Urinary bladder (tissue), 4 donors: ENCODE results near the gene STPG1. TPM values are rescaled to one million over a fixed set of nuclear protein-coding genes. Genes with fewer than 3 reads are reported as not detected.

Experiments used
- DNase-seq: peaks from one replicate; pipeline ENCODE4 v3.0.0-alpha.2; 2015; ENCODE audit errors: extremely low spot score
- H3K27ac ChIP-seq: one replicate; pipeline ENCODE4 v1.5.1; 2013; ENCODE audit warnings: low read depth, mild to moderate bottlenecking, moderate library complexity
- H3K36me3 ChIP-seq: one replicate; pipeline ENCODE4 v1.6.1; 2013; ENCODE audit warnings: mild to moderate bottlenecking, moderate library complexity; ENCODE audit not compliant: insufficient read depth
- H3K4me1 ChIP-seq: one replicate; pipeline ENCODE4 v1.6.1; 2013; ENCODE audit warnings: mild to moderate bottlenecking, moderate library complexity; ENCODE audit not compliant: insufficient read depth
- H3K4me3 ChIP-seq: one replicate; pipeline ENCODE4 v1.5.1; 2013; ENCODE audit warnings: low read depth, low read length
- WGBS: extraction: QIAGEN DNeasy Blood & Tissue Kit; methylation state at CpG from one replicate; pipeline ENCODE4 v1.1.7; 2013; 5-methylcytosine and 5-hydroxymethylcytosine counted together
- polyA plus RNA-seq: library from polyadenylated mRNA; stranded (reverse); fragments of 200-250 nt; gene quantifications from one replicate; pipeline ENCODE4 v1.2.3, GENCODE V29; 2013
- total RNA-seq: library from RNA; depleted of rRNA; stranded (reverse); fragments of >200 nt; gene quantifications from one replicate; pipeline ENCODE4 v1.2.3, GENCODE V29; 2014
- donor health status: healthy with polysubstance abuse.
- donor health status: healthy.

Gene STPG1
- total and polyA plus RNA-seq, 2 donors, result 2.4 to 4.6 TPM

DNA sequence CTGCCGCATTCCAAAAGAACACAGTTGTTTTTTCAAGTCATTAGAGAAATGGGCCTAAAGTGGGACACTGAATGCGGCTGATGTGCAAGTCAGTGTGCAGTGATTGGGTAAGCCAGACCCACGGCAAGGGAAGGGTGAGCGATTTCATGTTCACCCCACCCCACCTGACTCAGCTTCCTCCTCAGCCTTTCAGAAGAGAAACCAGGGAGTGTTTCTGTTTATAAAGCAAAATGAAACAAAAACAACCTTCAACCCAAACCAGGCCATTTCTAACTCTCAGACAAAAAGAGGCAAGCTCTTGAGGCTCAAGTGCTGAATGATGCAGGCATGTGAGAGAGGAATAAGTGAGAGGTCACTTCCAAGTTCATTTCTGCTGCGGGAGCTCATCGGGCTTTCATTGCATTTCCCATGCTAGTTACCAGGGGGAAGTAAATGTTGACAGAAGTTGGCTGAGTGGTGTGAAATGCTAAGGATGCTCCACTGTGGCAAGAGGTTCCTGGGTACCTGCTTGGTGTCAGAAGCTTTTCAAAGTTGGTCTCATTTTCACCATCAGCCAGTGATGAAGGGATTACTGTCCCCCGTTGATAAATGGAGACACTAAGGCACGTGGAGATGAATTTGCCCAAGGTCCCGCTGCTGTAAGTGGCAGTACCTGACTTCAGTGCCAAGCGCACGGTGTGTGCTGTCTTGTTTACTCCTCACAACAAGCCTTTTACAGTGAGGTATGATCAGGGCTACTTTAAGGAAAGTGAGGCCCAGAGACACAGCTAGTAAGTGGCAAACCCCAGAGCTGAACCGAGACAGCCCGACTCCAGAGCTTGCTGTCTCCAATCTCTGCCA, 29.1 kb downstream of the STPG1 start:
- H3K27ac ChIP-seq, result peak overlapping the region; percentile 60

DNA sequence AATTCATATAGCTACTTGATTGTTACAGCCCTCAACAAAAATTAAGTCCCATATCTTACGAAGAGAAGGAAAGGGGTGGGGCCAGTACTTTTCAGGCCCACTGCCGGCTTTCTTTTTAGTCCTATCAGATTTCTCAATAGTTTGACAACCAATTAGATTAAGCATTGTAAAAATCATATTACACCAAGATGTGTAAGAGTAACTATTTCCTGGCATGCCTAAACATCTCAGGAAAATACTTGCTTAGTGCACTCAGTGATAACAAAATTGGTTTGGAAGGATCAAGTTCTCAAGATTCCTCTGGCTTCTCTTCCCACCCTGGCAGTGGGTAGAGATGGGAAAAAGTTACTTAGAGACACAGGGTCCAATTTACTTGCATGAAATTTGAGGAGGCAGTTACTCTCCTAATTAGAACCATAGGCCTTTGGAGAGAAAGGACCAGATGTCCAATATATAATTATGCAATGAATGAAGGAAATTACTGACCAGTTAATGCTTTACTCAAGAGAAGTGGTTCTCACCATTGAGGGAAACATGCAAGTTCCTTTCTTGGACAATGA, 30.1 kb downstream of the STPG1 start:
- H3K36me3 ChIP-seq, result no peaks in the 10 kb centered on the region
- no peak for DNase-seq
- no peak overlapping the region for H3K4me3 ChIP-seq
- no peak overlapping the region for H3K27ac ChIP-seq
- H3K4me1 ChIP-seq, result no peaks in the 10 kb centered on the region
- 66% methylated on average over 2 of the region's 2 CpGs for WGBS

More for the DNA sequence above, 29.1 kb downstream of the STPG1 start:
- 78% methylated on average over 13 of the region's 13 CpGs for WGBS
- no peaks in the 10 kb centered on the region for H3K36me3 ChIP-seq
- no peak for DNase-seq
- no peak overlapping the region for H3K4me3 ChIP-seq
- no peaks in the 10 kb centered on the region for H3K4me1 ChIP-seq

DNA sequence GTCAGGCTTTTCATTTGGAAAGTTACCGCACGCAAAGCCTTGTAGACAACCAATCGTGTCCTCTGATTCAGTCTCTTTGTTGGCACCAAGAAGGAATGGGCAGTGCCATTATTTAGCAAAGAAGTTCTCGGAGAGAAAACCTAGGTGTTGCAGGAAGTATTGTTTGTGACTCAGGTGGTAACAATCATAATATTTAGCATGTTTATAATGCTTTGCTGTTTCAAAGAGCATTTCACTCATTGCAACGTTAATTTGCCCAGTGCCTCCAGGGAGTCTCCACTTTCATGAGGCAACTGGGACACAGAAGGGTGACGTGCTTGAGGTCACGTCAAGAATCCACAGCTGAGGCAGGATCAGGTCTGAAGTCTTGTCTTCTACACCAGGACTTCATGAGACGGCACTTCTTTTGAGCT, 31.4 kb downstream of the STPG1 start:
- no peaks in the 10 kb centered on the region for H3K4me1 ChIP-seq
- WGBS, result 86% methylated on average over 8 of the region's 8 CpGs
- H3K36me3 ChIP-seq, result no peaks in the 10 kb centered on the region
- DNase-seq, result no peak
- no peak overlapping the region for H3K4me3 ChIP-seq
- peak overlapping the region; percentile 59 for H3K27ac ChIP-seq

DNA sequence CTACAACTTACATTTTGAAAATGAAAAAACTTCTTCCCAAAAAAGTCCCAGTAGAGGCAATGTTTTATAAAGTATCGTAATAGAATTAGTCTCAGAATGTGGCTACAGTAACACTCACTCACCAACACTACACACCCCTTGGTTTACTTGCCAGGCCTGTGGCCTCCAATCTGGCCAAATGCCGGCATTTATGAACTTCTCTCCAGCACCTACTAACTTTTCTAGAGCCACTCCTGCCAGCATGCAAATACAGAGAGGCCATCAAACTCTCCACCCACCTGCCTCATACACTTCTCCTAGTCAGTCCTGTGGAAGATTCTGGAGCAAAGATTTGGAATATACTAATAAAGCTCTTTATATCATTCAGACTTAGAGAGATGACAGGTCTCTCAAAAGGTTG, 32.3 kb downstream of the STPG1 start:
- Histone ChIP-seq H3K4me1 (no peaks in the 10 kb centered on the region), H3K36me3 (no peaks in the 10 kb centered on the region), H3K4me3 (no peak overlapping the region), H3K27ac (no peak overlapping the region)
- WGBS, result 84% methylated on average over 2 of the region's 2 CpGs
- DNase-seq, result no peak

DNA sequence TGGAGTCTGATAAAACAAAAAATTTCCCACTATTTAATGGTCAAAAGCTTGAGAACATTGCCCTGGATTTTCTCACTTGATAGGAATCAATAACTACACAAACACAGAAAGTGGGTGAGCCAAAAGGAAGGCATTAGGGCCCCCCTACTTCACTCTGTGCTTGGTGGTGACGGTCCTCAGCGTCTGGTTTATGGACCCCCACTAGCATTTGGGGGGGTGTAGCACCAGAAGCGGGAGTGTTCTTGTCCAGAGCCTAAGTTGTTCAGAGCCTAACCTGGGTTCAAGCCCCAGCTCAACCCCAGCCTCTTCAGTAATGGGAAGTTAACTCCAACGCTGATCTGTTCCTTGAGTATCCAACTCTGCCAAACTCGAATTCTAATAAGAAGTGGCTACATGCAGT, 33.1 kb downstream of the STPG1 start:
- Histone ChIP-seq H3K36me3 (no peaks in the 10 kb centered on the region), H3K4me3 (no peak overlapping the region), H3K27ac (no peak overlapping the region), H3K4me1 (no peaks in the 10 kb centered on the region)
- WGBS, result 86% methylated on average over 5 of the region's 5 CpGs
- no peak for DNase-seq

DNA sequence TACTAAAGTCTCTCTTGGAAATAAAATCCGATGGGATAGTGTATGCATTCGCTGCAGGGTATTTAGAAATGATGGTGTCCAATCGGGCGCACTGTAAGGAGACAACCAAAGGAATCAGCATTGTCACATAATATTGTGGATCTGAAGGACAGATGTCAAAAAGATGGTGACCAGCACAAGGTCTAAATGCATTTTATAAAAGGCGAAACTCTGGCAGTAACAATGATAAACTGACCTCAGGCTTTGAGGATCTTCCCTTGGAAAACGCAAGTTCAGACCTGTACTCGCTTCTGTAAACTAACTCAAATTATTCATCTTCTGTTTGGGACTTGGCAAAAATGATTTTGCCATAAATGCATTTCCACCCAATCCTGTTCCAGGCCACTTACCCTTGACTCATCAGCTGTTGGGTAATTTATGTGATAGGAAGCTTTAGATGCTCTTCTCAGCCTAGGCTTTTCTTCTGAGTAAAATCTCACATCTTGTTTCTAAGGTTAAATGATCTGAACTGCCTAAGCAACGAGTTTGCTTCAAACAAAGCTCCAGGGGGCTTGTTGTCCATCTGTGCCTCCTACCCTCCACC, 33.8 kb downstream of the STPG1 start:
- WGBS, result 70% methylated on average over 8 of the region's 8 CpGs
- DNase-seq, result no peak
- Histone ChIP-seq H3K36me3 (no peaks in the 10 kb centered on the region), H3K27ac (no peak overlapping the region), H3K4me1 (no peaks in the 10 kb centered on the region), H3K4me3 (no peak overlapping the region)

DNA sequence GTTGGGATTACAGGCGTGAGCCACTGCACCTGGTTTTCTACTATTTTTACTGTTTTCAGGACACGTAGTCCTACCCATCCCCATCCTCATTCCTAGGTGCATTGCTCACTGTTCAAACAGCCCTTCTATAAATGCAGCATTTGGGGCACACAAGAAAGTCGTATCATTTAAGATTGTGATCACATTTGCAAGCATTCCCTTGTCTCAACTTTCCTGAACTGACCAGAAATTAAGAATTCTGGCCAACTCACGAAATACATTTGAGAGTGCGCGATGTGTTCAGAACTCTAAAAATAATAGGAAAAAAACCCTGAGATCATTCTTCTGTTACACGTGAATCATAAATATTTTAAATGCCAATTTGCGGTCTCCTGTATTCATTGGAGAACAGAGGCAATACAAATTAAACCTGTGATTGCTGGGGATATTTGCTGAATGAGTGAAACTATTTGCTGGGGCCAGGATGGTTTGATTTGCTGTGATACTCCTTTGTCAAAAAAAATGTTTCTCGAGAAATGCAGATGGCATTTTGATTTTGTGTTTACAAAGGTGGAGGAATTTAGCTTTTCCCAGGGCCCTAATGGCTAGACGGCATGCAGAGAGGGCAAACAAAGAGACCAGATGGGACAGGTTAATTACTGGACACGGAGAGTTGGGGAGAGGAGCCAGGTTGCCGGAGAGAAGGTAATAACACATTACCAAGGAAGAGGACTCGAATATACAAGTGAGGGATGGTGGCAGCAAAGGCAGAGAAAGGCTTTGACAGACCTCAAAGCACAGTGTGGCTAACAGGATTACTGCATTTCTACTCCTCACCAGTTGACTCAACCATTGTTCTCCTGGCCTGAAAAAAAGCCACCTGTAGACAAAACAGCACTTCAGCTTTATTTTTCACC, 38.4 kb downstream of the STPG1 start:
- 75% methylated on average over 13 of the region's 13 CpGs for WGBS
- DNase-seq, result no peak
- H3K36me3 ChIP-seq, result no peaks in the 10 kb centered on the region
- H3K27ac ChIP-seq, result peak overlapping the region; percentile 27
- no peak overlapping the region for H3K4me3 ChIP-seq
- H3K4me1 ChIP-seq, result no peaks in the 10 kb centered on the region

DNA sequence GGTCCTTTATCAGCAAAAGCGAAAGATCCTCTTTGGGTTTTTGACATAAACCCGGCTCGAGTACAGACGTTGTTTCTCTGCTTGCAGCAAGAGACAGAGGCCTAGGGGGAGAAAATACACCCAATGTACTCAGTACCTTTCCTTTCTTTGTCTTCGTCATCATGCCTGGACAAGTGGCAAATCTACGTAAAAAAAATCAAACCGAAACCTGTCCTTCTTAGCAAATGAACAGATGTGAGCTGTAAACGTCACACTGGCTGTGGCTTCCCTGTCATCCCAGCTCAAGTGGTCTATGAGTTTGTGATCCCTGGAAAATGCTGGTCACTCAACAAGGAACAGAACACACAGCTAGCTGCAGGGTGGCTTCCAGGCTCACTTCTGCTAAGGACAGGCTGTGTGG, 39.9 kb downstream of the STPG1 start:
- Histone ChIP-seq H3K4me3 (no peak overlapping the region), H3K27ac (peak overlapping the region; percentile 48), H3K36me3 (no peaks in the 10 kb centered on the region), H3K4me1 (no peaks in the 10 kb centered on the region)
- no peak for DNase-seq
- 84% methylated on average over 8 of the region's 8 CpGs for WGBS

DNA sequence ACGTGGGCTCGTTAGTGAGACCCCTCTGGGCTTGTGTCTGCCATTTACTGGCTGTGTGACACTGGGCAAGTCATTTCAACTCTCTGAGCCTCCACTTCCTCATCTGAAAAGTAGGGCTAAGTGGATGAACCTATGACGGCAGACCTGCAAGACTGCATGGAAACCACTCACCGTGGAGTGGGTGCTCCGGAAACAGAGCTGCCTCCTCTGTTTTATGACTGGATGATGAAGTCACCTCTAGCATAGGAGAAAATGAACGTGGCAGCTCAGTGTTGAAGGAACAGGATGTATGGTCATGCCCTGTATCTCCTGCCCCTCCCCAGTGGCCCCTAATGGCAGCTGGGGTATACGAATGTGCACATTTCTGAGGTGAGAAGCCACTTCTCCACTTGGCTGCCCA, 40.5 kb downstream of the STPG1 start:
- Histone ChIP-seq H3K36me3 (no peaks in the 10 kb centered on the region), H3K4me3 (no peak overlapping the region), H3K4me1 (no peaks in the 10 kb centered on the region), H3K27ac (peak overlapping the region; percentile 48)
- no peak for DNase-seq
- WGBS, result 78% methylated on average over 7 of the region's 7 CpGs

DNA sequence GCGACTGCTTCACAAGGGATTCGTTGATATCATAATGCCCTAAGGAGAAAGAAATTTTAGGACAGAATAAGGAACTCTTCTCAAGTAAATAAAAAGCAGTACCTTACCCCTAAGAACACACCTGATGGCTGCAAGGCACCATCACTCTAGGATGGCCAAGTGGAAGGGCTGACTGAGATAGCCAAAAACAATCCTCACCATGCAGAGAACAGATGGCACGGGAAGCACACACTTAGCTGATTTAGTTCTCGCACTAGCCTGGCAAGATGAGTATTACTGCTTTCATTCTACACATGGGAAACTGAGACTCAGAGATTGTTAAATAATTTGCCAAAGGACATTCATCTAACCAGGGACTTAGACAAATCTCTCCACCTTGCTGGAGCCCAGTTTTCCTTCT, 43.8 kb downstream of the STPG1 start:
- no peak overlapping the region for H3K27ac ChIP-seq
- no peaks in the 10 kb centered on the region for H3K4me1 ChIP-seq
- H3K4me3 ChIP-seq, result no peak overlapping the region
- WGBS, result 92% methylated on average over 4 of the region's 4 CpGs
- DNase-seq, result no peak
- no peaks in the 10 kb centered on the region for H3K36me3 ChIP-seq

DNA sequence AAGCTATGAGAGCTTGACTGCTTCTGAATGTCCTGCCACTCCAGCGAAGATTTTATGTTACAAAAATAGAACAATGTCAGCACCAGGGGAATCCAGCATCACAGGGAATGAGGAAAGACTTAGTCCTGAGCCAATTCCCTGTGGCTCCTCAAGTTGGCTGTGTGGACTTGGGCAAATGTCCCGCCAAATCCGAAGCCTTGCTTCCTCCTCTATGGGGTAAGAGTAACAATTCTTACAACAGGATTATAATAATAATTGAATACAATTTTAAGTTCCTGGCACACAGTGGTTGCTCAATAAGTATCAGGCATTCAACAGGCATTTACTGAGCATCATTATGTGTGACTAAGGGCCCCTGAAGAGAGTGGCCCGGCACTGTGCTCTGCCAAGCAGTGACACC, 44.4 kb downstream of the STPG1 start:
- Histone ChIP-seq H3K4me1 (no peaks in the 10 kb centered on the region), H3K27ac (no peak overlapping the region), H3K4me3 (no peak overlapping the region), H3K36me3 (no peaks in the 10 kb centered on the region)
- no peak for DNase-seq
- WGBS, result 87% methylated on average over 4 of the region's 4 CpGs

DNA sequence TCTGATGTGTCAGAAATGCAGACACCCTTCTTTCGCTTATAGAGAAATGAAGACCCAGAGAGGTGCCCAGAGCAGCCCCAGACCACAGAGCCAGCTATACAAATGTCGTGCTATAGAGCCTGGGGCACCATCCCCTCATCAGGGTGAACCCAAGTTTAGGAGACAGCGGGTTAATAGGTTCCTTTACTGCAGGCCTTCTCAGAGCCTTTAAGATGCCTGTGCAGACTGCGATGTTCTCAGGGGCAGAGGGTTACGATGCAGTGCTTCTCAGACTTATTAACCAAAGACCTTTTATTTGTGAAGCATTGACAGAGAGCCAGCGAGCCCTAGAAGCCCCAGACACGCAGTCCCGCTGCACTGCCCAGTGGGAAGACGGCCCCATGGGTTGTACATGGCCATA, 46.9 kb downstream of the STPG1 start:
- no peaks in the 10 kb centered on the region for H3K4me1 ChIP-seq
- no peak overlapping the region for H3K27ac ChIP-seq
- H3K4me3 ChIP-seq, result no peak overlapping the region
- WGBS, result 95% methylated on average over 9 of the region's 9 CpGs
- H3K36me3 ChIP-seq, result no peaks in the 10 kb centered on the region
- no peak for DNase-seq

DNA sequence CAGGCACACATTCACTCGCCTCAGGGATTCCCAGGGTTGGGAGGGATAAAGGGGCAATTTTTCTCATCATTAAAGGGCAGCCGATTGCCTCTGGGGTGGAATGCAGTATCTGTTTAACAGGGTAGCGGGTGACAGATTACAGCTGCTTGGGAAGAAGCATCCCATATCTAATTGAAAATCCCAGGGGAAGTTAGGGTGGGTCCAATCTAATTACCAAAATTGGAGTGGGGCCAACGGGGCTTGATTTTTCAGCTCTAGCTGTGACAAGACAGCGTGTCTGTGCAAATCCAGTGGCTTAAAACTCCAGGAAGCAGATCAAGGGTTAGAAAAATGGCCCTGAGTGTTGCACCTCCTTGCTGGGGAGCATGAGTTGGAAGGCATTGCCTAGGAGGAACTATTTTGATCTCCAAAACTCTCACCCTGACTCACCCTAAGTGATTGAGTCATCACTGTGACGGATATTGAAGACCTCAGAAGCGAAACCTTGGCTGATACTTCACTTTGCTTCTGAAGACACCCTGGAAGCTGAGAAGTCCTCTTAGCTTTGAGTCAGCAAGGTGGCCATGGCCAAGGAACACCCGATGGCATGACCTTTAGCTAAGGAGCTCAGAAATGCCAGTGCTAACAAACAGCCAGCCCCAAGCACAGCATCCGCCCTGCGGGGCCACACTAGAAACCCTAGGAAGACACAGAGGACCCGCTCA, 48.5 kb downstream of the STPG1 start:
- DNase-seq, result no peak
- Histone ChIP-seq H3K4me3 (no peak overlapping the region), H3K4me1 (no peaks in the 10 kb centered on the region), H3K36me3 (no peaks in the 10 kb centered on the region), H3K27ac (peak overlapping the region; percentile 28)
- 74% methylated on average over 11 of the region's 11 CpGs for WGBS
